ENCODE measurements around the gene ING5.

Gene ING5

GRCh38 chr2:241763551-241764274, 61.9 kb downstream of the ING5 start:
- DNase-seq = no peak

GRCh38 chr2:241764275-241765241, 62.7 kb downstream of the ING5 start:
- DNase-seq = no peak

DNA sequence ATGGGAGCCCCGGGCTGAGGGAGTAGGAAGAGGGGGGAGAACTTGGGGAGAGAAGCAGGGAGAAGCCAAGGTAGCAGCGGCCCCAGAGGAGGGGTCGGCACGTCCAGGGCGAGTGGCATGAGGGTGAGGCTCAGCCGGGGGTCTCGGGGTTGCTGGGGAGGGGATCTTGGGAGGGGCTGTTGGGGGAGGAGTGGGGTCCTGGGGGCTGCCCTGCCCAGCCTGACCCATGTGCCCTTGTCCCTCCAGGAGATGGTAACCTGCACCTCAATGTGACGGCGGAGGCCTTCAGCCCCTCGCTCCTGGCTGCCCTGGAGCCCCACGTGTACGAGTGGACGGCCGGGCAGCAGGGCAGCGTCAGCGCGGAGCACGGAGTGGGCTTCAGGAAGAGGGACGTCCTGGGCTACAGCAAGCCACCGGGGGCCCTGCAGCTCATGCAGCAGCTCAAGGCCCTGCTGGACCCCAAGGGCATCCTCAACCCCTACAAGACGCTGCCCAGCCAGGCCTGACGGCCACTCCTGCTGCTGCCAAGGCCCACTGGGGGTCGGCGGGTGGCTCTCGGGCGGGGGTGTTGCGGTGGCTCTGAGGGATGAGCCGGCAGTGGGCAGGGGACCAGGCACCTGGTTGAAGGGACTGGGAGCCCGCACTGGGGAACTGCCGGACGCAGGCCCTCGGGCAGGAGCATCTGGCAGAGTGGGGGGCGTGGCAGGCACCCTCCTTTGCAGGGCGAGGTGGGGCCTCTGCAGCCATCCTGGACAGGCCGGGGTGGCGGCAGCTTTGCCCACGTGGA, 65.8 kb downstream of the ING5 start:
- no peak for DNase-seq

- no peak for DNase-seq
Measured at GRCh38 chr2:241768251-241768711, 66.4 kb downstream of the ING5 start.

DNA sequence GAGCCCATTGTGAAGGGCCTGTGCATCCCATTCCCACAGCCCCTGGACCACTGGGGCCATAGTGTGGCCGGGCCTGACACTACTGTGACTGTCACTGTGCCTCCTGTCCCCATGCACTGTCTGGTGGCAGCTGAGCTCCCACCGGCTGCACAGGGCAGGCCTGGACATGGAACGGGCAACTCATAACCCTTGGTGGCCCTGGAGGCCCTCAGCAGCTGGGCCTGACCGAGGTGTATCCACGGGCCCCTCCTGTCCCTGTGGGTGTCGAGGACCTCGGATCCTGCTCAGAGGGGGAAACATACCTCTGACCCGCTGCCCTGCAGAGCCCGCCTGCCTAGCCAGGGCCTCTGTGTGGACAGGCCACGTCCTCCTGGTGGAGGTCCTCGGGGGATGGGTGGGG, 67.0 kb downstream of the ING5 start:
- DNase-seq = no peak

DNA sequence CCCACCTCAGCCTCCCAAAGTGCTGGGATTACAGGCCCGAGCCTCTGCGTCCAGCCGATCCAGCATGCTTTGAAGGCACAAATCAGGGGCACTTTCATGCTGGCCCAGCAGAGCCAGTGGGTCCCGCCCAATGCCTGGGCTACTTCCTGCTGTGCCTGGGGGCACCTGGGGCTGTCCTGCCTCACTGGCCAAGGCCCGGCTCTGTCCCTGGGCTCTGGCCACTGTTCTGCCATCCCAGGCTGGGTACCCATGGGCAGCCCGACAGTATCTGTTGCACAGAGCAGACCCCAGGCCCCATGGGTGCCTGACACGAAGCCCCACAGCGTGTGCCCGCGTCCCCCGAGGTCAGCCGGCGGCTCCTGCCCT, 68.0 kb downstream of the ING5 start:
- DNase-seq = no peak

GRCh38 chr2:241770185-241770935, 68.5 kb downstream of the ING5 start:
- DNase-seq = no peak

DNA sequence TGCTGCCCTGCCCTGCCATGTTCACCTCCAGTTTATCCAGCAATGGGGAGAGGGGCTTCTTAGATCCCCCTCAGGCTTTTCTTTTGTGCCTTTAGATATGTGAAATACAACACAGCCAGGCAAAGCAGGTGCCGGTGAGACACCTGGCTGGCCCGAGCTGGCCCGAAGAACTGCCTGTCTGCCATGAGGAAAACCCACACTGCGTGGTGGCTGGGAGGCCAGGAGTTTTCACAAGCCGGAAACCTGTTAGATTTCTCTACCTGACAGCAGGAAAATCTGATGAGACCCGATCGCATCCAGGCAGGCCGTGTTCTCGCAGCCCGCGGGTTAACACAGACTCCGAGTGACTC, 69.1 kb downstream of the ING5 start:
- no peak for DNase-seq

DNA sequence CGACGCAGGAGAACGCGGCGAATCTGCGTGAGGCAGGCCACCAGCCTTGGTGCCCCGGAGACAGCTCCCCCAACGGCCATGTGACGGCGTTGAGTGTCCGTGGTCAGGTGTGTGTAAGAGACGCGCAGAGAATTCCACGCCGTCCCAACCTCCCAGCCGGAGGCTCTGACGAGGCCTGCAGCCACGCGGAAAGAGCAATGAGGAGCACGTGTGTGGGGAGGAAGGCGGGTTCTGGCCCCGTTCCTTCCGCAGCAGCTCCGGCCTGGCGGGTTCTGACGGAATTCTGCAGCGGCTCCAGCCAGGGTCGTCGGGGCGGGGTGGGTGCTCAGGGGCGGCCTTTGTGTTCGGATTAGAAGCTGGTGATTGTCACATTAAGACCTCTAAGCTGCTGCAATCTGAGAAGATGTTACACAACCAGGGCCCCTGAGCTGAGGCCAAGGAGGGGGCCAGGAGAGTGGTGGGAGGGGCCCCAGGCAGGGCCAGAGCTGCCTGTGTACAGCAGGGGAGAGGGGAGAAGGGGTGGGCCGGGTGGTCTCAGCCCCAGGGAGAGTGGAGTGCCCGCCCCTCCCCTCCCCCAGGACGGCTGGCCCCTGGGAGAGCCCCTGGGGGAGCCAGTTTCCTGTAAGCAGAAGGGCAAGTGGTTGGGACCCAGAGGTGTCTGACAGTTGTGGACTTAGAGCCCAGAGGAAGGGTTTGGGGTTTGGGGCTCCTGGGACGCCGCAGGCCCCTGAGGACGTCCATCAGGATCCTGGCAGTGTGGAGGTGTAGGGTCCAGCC, 69.6 kb downstream of the ING5 start:
- DNase-seq = no peak

GRCh38 chr2:241772063-241772499, 70.2 kb downstream of the ING5 start:
- DNase-seq = no peak

GRCh38 chr2:241773511-241774418, 71.9 kb downstream of the ING5 start:
- no peak for DNase-seq

DNA sequence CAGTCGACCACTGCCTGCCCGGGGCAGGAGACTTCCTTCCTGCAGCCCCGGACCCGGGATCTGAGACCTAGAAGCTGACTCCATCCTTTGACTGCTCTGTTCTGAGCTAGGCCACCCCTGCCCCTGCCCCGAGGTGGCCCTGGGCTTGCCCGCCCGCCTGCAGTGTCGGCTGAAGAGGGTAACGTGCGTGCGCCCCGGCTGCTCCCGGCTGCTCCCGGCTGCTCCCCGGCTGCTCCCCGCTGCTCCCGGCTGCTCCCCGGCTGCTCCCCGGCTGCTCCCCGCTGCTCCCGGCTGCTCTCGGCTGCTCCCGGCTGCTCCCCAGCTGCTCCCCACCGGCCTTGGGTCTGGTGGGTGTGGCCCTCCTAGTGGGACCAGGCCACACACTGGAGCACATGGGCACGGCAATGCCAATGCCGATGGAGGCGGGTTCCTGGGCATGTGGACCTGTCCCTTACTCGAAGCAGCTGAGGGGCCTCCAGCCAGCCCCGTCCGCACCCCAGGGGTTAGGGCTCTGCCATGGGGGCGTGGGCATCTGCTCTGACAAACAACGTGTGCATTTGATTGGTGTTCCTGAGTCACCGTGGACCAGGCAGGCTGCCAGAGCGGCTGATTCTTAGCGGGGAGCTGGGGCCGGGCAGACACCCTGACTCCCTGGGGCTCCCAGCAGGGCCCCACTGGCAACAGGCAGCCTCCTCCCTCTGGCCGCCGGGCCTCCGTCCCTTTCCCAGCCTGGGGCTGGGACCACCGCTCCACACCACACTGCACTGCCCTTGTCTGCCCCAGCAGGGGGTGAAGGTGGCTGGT, 72.8 kb downstream of the ING5 start:
- DNase-seq = no peak

- DNase-seq = no peak
Measured at GRCh38 chr2:241775223-241776177, 73.7 kb downstream of the ING5 start.

- DNase-seq = no peak
Measured at GRCh38 chr2:241776336-241777169, 74.7 kb downstream of the ING5 start, which contains the start of gene GAL3ST2. GAL3ST2 (plus strand) TSS chr2:241776822; CDS start chr2:241776956, 134 bp downstream.

DNA sequence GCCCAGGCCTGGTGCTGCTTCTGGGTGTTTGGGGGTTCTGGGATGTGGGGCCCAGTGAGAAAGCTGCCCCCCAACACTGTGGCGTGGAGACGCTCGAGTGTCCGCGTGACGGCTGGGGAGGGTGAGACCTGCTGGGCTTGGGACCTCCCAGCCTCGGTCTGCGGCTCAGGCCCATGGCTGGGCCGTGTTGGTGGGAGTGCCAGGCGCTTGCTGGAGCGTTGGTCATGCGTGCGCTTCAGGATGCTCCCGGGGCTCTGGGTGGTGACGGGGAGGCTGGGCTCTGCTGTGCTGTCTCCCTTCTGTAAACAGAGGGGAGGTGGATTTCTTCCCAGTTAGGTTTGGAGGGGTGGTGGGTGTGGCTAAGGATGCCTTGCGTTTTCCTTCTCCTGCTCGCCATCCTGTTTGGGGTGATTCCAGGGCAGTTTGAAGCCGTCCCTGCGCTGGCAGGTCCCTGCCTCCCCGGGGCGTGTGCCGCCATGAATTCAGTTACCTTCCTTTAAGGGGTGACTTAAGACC, 75.4 kb downstream of the ING5 start:
- no peak for DNase-seq

GRCh38 chr2:241777686-241778627, 76.1 kb downstream of the ING5 start:
- no peak for DNase-seq
